HepG2 (cell line): ENCODE data around the gene DTNB. TPM values are rescaled to one million over a fixed set of nuclear protein-coding genes. Genes with fewer than 3 reads are reported as not detected.

Source experiments
- ATAC-seq: fragments of 200-7000 bp; cut with Tn5 transposase; 3 replicates; pipeline ENCODE4 v1.9.1; 2020; ENCODE audit warnings: mild to moderate bottlenecking, moderate library complexity
- BruUV-seq: library from RNA; stranded (reverse); fragments of 400-500 nt; replicated peaks from 2 replicates; lab custom pipeline; 2021; lab: Mats Ljungman, UMichigan
- CTCF ChIA-PET: fragments of 300-600 bp; formaldehyde crosslinking; extraction: SDS; loops from one replicate; lab custom pipeline; 2021; ENCODE audit warnings: low total read pairs, inconsistent platforms, low intra/inter-chr PET ratio; lab: Yijun Ruan, JAX
- POLR2A ChIA-PET: fragments of 350-600 bp; sonication (Branson Sonifier 250); formaldehyde crosslinking; loops from one replicate; lab custom pipeline; 2020; ENCODE audit warnings: antibody characterized with exemption, inconsistent platforms; lab: Yijun Ruan, JAX
- DNase-seq: peaks from one replicate; pipeline ENCODE4 v3.0.0-alpha.2; 2015; ENCODE audit warnings: low spot score
- FAIRE-seq: peaks from 3 replicates; lab custom pipeline; 2011; peaks lifted over from hg19 to GRCh38; lab: Jason Lieb, UNC
- H2AFZ ChIP-seq: one replicate; pipeline ENCODE4 v1.6.1; 2011; ENCODE audit warnings: low read length, inconsistent platforms
- H3K27ac ChIP-seq: fragments of 300-600 bp; 3 replicates; pipeline ENCODE4 v1.8.0; 2011; ENCODE audit warnings: mixed run types, mild to moderate bottlenecking, mixed read lengths, low read length, inconsistent platforms; ENCODE audit not compliant: insufficient read depth; ENCODE audit errors: extremely low read length
- H3K27me3 ChIP-seq, 2 experiments: fragments of 200-600 bp in 1 of 2; 2 replicates in 1 of 2; 3 replicates in 1 of 2; pipeline versions ENCODE4 v1.6.0 to v1.8.0; 2011; ENCODE audit warnings: low read length in 2 of 2, mild to moderate bottlenecking in 2 of 2, moderate library complexity in 2 of 2, inconsistent platforms in 1 of 2; ENCODE audit not compliant: insufficient read depth in 2 of 2, control insufficient read depth in 1 of 2
- H3K36me3 ChIP-seq, 2 experiments: fragments of 200-600 bp in 1 of 2; replicated peaks in 1 of 2; 2 replicates in 1 of 2; 3 replicates in 1 of 2; pipeline versions ENCODE4 v1.5.1 to v1.8.0; 2011; ENCODE audit warnings: low read length in 2 of 2, inconsistent platforms in 1 of 2; ENCODE audit not compliant: insufficient read depth in 2 of 2, control insufficient read depth in 1 of 2
- H3K4me1 ChIP-seq: 2 replicates; pipeline ENCODE4 v1.5.1; 2012; ENCODE audit warnings: low read length, inconsistent platforms; ENCODE audit not compliant: insufficient read depth
- H3K4me2 ChIP-seq: 2 replicates; pipeline ENCODE4 v1.6.0; 2011; ENCODE audit warnings: low read depth, low read length, inconsistent platforms
- H3K4me3 ChIP-seq, 3 experiments: fragments of 200-600 bp in 1 of 3; sonication (generic), shearing (Covaris generic) in 1 of 3; replicated peaks in 1 of 3; 2 replicates each; pipeline ENCODE4 v1.5.1; 2011 to 2016; ENCODE audit warnings: low read length in 3 of 3, inconsistent platforms in 2 of 3, low read depth in 2 of 3, mild to moderate bottlenecking in 2 of 3, control low read depth in 1 of 3, mixed read lengths in 1 of 3; ENCODE audit not compliant: insufficient read depth in 1 of 3
- H3K79me2 ChIP-seq: one replicate; pipeline ENCODE4 v1.6.1; 2011; ENCODE audit warnings: low read length, inconsistent platforms; ENCODE audit not compliant: insufficient read depth
- H3K9ac ChIP-seq: 2 replicates; pipeline ENCODE4 v1.6.0; 2011; ENCODE audit warnings: mild to moderate bottlenecking, low read depth, low read length, inconsistent platforms; ENCODE audit not compliant: insufficient read depth
- H3K9me3 ChIP-seq: 2 replicates; pipeline ENCODE4 v1.5.1; 2012; ENCODE audit warnings: mild to moderate bottlenecking, low read length
- H4K20me1 ChIP-seq: 2 replicates; pipeline ENCODE4 v1.6.0; 2011; ENCODE audit warnings: inconsistent platforms, mild to moderate bottlenecking, low read length, moderate library complexity; ENCODE audit not compliant: insufficient read depth
- AKAP8 ChIP-seq: sonication (generic); formaldehyde crosslinking; IDR thresholded peaks from 2 replicates; pipeline ENCODE4 v1.5.1; 2020; ENCODE audit warnings: mild to moderate bottlenecking, missing genetic modification reagents
- ARHGAP35 ChIP-seq: sonication (generic); formaldehyde crosslinking; IDR thresholded peaks from 2 replicates; pipeline ENCODE4 v1.9.0; 2022; ENCODE audit warnings: mild to moderate bottlenecking, inconsistent platforms, moderate library complexity, missing genetic modification reagents, borderline replicate concordance
- ATF7 ChIP-seq, 2 experiments: fragments of 450-650 bp in 1 of 2; sonication (generic) in 1 of 2; formaldehyde crosslinking in 1 of 2; IDR thresholded peaks; 2 replicates each; pipeline versions ENCODE4 v1.4.0 to v1.6.1; 2016 to 2020; ENCODE audit warnings: antibody characterized with exemption in 1 of 2, mild to moderate bottlenecking in 1 of 2, missing genetic modification reagents in 1 of 2
- CC2D1A ChIP-seq: sonication (generic); formaldehyde crosslinking; IDR thresholded peaks from 2 replicates; pipeline ENCODE4 v1.8.1; 2023; ENCODE audit warnings: mild to moderate bottlenecking, missing genetic modification reagents
- CREB1 ChIP-seq, 2 experiments: fragments of 450-650 bp in 1 of 2; IDR thresholded peaks; 2 replicates each; pipeline ENCODE4 v1.6.1; 2016 to 2017; ENCODE audit warnings: control low read depth in 1 of 2, mild to moderate bottlenecking in 1 of 2, missing compliant biosample characterization in 1 of 2, missing genetic modification characterization in 1 of 2
- HCFC1 ChIP-seq: fragments of 150-350 bp; IDR thresholded peaks from 2 replicates; pipeline ENCODE4 v1.6.1; 2014; ENCODE audit warnings: low read depth, low read length
- IRF1 ChIP-seq: sonication (generic); formaldehyde crosslinking; IDR thresholded peaks from 2 replicates; pipeline ENCODE4 v1.4.0; 2020; ENCODE audit warnings: low read depth, mild to moderate bottlenecking, missing genetic modification reagents
- NFE2L1 ChIP-seq: sonication (generic); formaldehyde crosslinking; IDR thresholded peaks from 2 replicates; pipeline ENCODE4 v1.4.0; 2020; ENCODE audit warnings: missing genetic modification reagents, mild to moderate bottlenecking, borderline replicate concordance
- PPARG ChIP-seq: conservative IDR thresholded peaks from 2 replicates; pipeline ENCODE4 v1.6.1; 2016; ENCODE audit warnings: missing biosample characterization, missing genetic modification reagents
- SNRNP70 ChIP-seq: fragments of 200-400 bp; formaldehyde crosslinking; IDR thresholded peaks from 2 replicates; pipeline ENCODE4 v1.6.1; 2017; ENCODE audit warnings: mild to moderate bottlenecking, low read depth, low read length, moderate library complexity
- TP53 ChIP-seq: sonication (generic); formaldehyde crosslinking; conservative IDR thresholded peaks from 2 replicates; pipeline ENCODE4 v1.4.0; 2020; ENCODE audit warnings: missing genetic modification reagents
- ZBED4 ChIP-seq: sonication (generic); formaldehyde crosslinking; IDR thresholded peaks from 2 replicates; pipeline ENCODE4 v1.4.0; 2020; ENCODE audit warnings: missing genetic modification reagents, borderline replicate concordance
- ZNF317 ChIP-seq: sonication (generic); formaldehyde crosslinking; IDR thresholded peaks from 2 replicates; pipeline ENCODE4 v1.5.0; 2020; ENCODE audit warnings: mild to moderate bottlenecking, missing genetic modification reagents
- ZNF34 ChIP-seq: sonication (generic); formaldehyde crosslinking; IDR thresholded peaks from 2 replicates; pipeline ENCODE4 v1.4.0; 2020; ENCODE audit warnings: mild to moderate bottlenecking, missing genetic modification reagents, borderline replicate concordance
- ZNF44 ChIP-seq: sonication (generic); formaldehyde crosslinking; IDR thresholded peaks from 2 replicates; pipeline ENCODE4 v1.5.1; 2020; ENCODE audit warnings: mild to moderate bottlenecking, missing genetic modification reagents
- ZNF597 ChIP-seq: sonication (generic); formaldehyde crosslinking; IDR thresholded peaks from 2 replicates; pipeline ENCODE4 v1.5.0; 2020; ENCODE audit warnings: missing genetic modification reagents
- ZNF678 ChIP-seq: sonication (generic); formaldehyde crosslinking; IDR thresholded peaks from 2 replicates; pipeline ENCODE4 v1.4.0; 2020; ENCODE audit warnings: mild to moderate bottlenecking, missing genetic modification reagents
- ZNF746 ChIP-seq: sonication (generic); formaldehyde crosslinking; IDR thresholded peaks from 2 replicates; pipeline ENCODE4 v1.8.0; 2022; ENCODE audit warnings: mild to moderate bottlenecking, missing genetic modification reagents
- WGBS: methylation state at CpG from one replicate; pipeline ENCODE4 v1.1.6; 2017; ENCODE audit warnings: low lambda C conversion rate; 5-methylcytosine and 5-hydroxymethylcytosine counted together
- in situ Hi-C: cut with HindIII; loops from 2 replicates; pipeline ENCODE4 v1.10.0; 2017; ENCODE audit warnings: low pct_unique_long_range_greater_than_20kb; ENCODE audit not compliant: extremely low pct_ligation_motif_present
- intact Hi-C: fragments of 100-400 bp; cut with micrococcal nuclease; formaldehyde crosslinking; loops from one replicate; pipeline ENCODE4 v1.10.0; 2022; ENCODE audit not compliant: unreplicated experiment
- polyA plus RNA-seq, 8 experiments: library from polyadenylated mRNA; depleted of rRNA in 3 of 8; stranded (reverse) in 7 of 8; unstranded in 1 of 8; fragments of >200 nt; fragmentation: Illumina TruSeq in 4 of 8; extraction: Trizol in 4 of 8; gene quantifications; 2 replicates each; pipeline versions ENCODE4 v1.2.1 to v1.2.3, GENCODE V29; 2011 to 2016; ENCODE audit warnings: low read depth in 4 of 8, missing spikeins in 1 of 8, mixed read lengths in 1 of 8; ENCODE audit not compliant: insufficient read depth in 1 of 8
- total RNA-seq, 5 experiments: library from RNA; depleted of rRNA; stranded (reverse); fragments of >200 nt; fragmentation: Illumina TruSeq; extraction: Trizol; gene quantifications; 2 replicates each; pipeline ENCODE4 v1.2.3, GENCODE V29; 2016; ENCODE audit warnings: low read depth in 1 of 5

The DTNB gene
- total and polyA plus RNA-seq, 2 of the 13 experiments (the other 11 are each of a cell fraction or from before 2014, with no cell fraction given) = 14.4 to 23.9 TPM

- ATAC-seq (no peak), FAIRE-seq (no peak)
- no peak overlapping the region for H3K4me2 ChIP-seq
- POLR2A ChIA-PET = no interaction called here
- no peak overlapping the region for H3K27ac ChIP-seq
- H4K20me1 ChIP-seq = no peaks in the 10 kb centered on the region
- H3K9me3 ChIP-seq = no peaks in the 10 kb centered on the region
- in situ Hi-C loops (no loop called here), intact Hi-C loops (no loop called here)
- CTCF ChIA-PET = no interaction called here
- no TSS peak for BruUV-seq
- no peak overlapping the region for H3K4me3 ChIP-seq
- 87% methylated on average over 8 of the region's 8 CpGs for WGBS
- no peaks in the 10 kb centered on the region for H3K36me3 ChIP-seq
- no peaks in the 10 kb centered on the region for H3K27me3 ChIP-seq
- no peaks in the 10 kb centered on the region for H3K4me1 ChIP-seq
- H3K79me2 ChIP-seq = no peaks in the 10 kb centered on the region
- no peak overlapping the region for H2AFZ ChIP-seq
- TF ChIP-seq AKAP8 (CRISPR knock-in tag) (no peak), ZNF746 (CRISPR knock-in tag) (no peak), HCFC1 (no peak), ZNF678 (CRISPR knock-in tag) (no peak), ARHGAP35 (CRISPR knock-in tag) (no peak), PPARG (CRISPR knock-in tag) (no peak), ZNF597 (CRISPR knock-in tag) (no peak), IRF1 (CRISPR knock-in tag) (no peak), ZNF44 (CRISPR knock-in tag) (no peak), CC2D1A (CRISPR knock-in tag) (no peak), SNRNP70 (no peak), ATF7 (IDR thresholded peaks at IDR 0.05) (no peak), ATF7 (CRISPR knock-in tag; IDR thresholded peaks at IDR 0.05) (no peak), NFE2L1 (no peak), TP53 (no peak), ZNF317 (CRISPR knock-in tag) (no peak), CREB1 (IDR thresholded peaks at IDR 0.05) (no peak), CREB1 (CRISPR knock-in tag; IDR thresholded peaks at IDR 0.05) (no peak), ZNF34 (CRISPR knock-in tag) (no peak), ZBED4 (CRISPR knock-in tag) (no peak)
- TF ChIP-seq, all 625 proteins: peak for 0
- no peak overlapping the region for H3K9ac ChIP-seq
- DNase-seq = no peak
These were observed 80.5 kb downstream of the DTNB start for GRCh38 chr2:25592766-25593292.
